ENCODE results near the gene TRPM5. TPM values are rescaled to one million over a fixed set of nuclear protein-coding genes. Genes with fewer than 3 reads are reported as not detected.

TRPM5 gene
- total RNA-seq, 2 experiments from 2014 or later: not detected

DNA sequence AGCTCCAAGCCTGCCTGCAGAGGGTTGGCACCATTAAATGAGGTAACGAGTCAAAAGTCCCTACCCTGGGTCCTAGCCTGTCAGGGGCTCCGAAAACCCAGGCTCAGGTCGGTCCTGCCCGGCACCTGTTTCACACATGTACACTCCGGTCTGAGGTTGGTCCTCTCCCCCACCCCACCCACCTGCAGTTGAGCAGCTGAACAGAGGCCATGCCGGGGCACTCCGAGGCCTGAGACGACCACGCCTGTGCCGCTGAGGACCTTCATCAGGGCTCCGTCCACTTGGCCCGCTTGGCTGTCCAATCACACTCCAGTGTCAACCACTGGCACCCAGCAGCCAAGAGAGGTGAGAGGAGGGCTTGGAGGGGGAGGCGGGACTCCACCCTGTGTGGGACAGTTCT, 42.2 kb downstream of the TRPM5 start:
- POLR2A ChIA-PET: interaction anchor here (0.9 to 3.0 kb wide), 2 partner anchors 14 to 100 kb away, joined by 5 to 9 read pairs; partner anchors contain the start of genes C11orf21 and TSPAN32

GRCh38 chr11:2401436-2401984, 42.8 kb downstream of the TRPM5 start:
- H3K9me3 Mint-ChIP-seq (ENCODE audit: insufficient read depth): no peaks in the 10 kb centered on the region
- H3K27ac Mint-ChIP-seq: peak overlapping the region; percentile 92
- H3K4me1 Mint-ChIP-seq (ENCODE audit: low read depth): peaks cover 18% of the 10 kb centered on the region
- peaks cover 9% of the 10 kb centered on the region for H3K36me3 Mint-ChIP-seq (ENCODE audit: low read depth)
- no peak for ATAC-seq
- H3K27me3 Mint-ChIP-seq (ENCODE audit: low read depth): no peaks in the 10 kb centered on the region
- DNase-seq: no peak
- ChIA-PET POLR2A (interaction anchor here (0.9 to 4.0 kb wide), 5 partner anchors 13 to 100 kb away, joined by 5 to 36 read pairs (median 9); partner anchors contain the start of genes C11orf21, CD81 and TSPAN32), CTCF (interaction anchor here (1.0 to 5.1 kb wide), 8 partner anchors 12 to 132 kb away, joined by 3 to 72 read pairs (median 6); partner anchors contain the start of genes C11orf21 and TSPAN32)
- peak overlapping the region; percentile 91 for H3K4me3 Mint-ChIP-seq

More for the DNA sequence above, 42.2 kb downstream of the TRPM5 start:
- ATAC-seq: no peak
- H3K36me3 Mint-ChIP-seq (ENCODE audit: low read depth): peaks cover 8% of the 10 kb centered on the region
- H3K27me3 Mint-ChIP-seq (ENCODE audit: low read depth): no peaks in the 10 kb centered on the region
- CTCF ChIA-PET: interaction anchor here (1.1 to 5.1 kb wide), 2 partner anchors 20 to 98 kb away, joined by 3 to 72 read pairs; partner anchors contain the start of genes C11orf21 and TSPAN32
- H3K27ac Mint-ChIP-seq: no peak overlapping the region
- peaks cover 18% of the 10 kb centered on the region for H3K4me1 Mint-ChIP-seq (ENCODE audit: low read depth)
- no peaks in the 10 kb centered on the region for H3K9me3 Mint-ChIP-seq (ENCODE audit: insufficient read depth)
- H3K4me3 Mint-ChIP-seq: peak overlapping the region; percentile 91
- DNase-seq: no peak

DNA sequence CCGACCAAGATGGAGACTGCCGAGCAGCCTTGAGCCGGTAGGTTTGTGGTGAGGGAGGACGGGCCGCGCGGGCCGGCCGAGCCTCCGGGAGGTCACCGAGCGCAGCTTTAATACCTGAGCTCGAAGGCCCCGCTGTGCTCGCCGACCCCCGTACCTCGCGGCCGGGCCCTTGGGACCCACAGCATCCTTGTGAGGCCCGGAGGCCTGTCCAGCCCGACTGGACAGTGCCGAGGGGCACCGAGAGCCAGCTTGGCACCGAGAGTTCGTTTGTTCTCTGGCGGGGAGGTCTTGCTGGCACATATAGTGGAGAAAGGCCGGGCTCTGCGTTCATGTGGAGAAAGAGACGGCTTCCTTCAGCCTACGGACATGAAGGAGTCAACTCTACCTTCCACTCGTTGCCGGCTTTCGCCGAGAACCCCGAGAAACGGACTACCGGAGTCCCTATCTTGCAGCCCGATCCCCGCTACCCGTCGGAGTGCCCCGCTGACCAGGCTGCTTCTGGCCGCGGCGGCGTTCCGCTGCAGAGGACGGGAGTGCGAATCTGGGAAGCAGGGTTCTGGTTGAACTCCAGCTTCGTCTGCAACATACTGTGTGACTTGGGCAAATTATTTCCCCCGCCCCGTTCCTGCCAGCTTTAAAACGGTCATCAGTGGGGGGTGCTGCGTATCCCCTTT, 43.4 kb downstream of the TRPM5 start:
- Mint-ChIP-seq H3K4me3 (peak overlapping the region; percentile 91), H3K27ac (peak overlapping the region; percentile 92), H3K36me3 (ENCODE audit: low read depth) (peaks cover 11% of the 10 kb centered on the region), H3K9me3 (ENCODE audit: insufficient read depth) (no peaks in the 10 kb centered on the region), H3K4me1 (ENCODE audit: low read depth) (peaks cover 18% of the 10 kb centered on the region), H3K27me3 (ENCODE audit: low read depth) (no peaks in the 10 kb centered on the region)
- POLR2A ChIA-PET: interaction anchor here (0.6 to 4.0 kb wide), 9 partner anchors 8 to 99 kb away, joined by 3 to 36 read pairs (median 6); partner anchors contain the start of genes C11orf21, CD81 and TSPAN32
- CTCF ChIA-PET: interaction anchor here (0.7 to 5.1 kb wide), 16 partner anchors 11 to 529 kb away, joined by 3 to 72 read pairs (median 4); partner anchors contain the start of genes C11orf21, CD81 and TSPAN32
- DNase-seq (no peak), ATAC-seq (no peak)

DNA sequence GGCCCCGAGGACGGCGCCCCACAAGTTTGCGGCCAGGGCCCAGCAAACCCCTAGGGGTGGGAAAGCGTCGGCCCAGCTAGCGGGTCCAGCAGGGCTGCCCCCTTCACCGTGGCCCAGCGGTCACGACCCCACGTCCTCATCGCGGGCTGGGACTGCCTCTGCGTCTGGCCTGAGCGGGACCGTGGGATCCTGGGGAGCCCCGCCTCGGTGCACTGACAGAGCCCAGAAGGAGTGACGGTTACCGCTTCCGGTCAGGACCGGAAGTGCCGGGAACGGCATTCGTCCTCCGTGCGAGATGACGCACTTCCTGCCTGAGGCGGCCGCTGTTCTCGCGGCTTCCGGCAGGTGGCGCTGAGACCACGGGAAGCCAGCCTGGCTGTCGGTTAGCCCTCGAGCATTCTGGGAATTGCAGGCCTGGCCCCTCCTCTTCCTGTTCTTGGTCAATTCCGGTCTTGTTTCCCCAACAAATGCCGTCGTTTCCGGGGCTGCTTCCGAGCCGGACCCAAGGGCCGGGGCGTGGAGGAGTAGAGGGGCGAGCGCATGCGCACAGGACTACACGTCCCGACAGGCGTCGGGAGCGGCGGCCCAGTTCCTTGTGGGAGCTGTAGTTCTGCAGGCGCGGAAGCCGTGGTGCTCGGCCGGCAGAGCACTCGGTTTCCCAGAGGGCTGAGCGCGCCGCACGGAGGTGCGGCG, 44.1 kb downstream of the TRPM5 start, which contains the start of gene TSSC4:
TSSC4 (plus strand) TSS at position 682 of the 693 bp plus-strand sequence. CDS start 1,884 bp downstream, outside the sequence.
- POLR2A ChIA-PET: interaction anchor here (0.6 to 4.0 kb wide), 9 partner anchors 9 to 99 kb away, joined by 3 to 36 read pairs (median 6); partner anchors contain the start of genes C11orf21, CD81 and TSPAN32
- no peaks in the 10 kb centered on the region for H3K9me3 Mint-ChIP-seq (ENCODE audit: insufficient read depth)
- peak within 1 kb of the TSS; percentile 91 for H3K4me3 Mint-ChIP-seq
- ATAC-seq (peak; percentile 90), DNase-seq (peak; percentile 100)
- H3K36me3 Mint-ChIP-seq (ENCODE audit: low read depth): peaks cover 11% of the 10 kb centered on the region
- CTCF ChIA-PET: interaction anchor here (0.7 to 5.1 kb wide), 15 partner anchors 10 to 530 kb away, joined by 3 to 72 read pairs (median 5); partner anchors contain the start of genes C11orf21, CD81 and TSPAN32
- peak within 1 kb of the TSS; percentile 92 for H3K27ac Mint-ChIP-seq
- no peaks in the 10 kb centered on the region for H3K27me3 Mint-ChIP-seq (ENCODE audit: low read depth)
- peaks cover 18% of the 10 kb centered on the region for H3K4me1 Mint-ChIP-seq (ENCODE audit: low read depth)

DNA sequence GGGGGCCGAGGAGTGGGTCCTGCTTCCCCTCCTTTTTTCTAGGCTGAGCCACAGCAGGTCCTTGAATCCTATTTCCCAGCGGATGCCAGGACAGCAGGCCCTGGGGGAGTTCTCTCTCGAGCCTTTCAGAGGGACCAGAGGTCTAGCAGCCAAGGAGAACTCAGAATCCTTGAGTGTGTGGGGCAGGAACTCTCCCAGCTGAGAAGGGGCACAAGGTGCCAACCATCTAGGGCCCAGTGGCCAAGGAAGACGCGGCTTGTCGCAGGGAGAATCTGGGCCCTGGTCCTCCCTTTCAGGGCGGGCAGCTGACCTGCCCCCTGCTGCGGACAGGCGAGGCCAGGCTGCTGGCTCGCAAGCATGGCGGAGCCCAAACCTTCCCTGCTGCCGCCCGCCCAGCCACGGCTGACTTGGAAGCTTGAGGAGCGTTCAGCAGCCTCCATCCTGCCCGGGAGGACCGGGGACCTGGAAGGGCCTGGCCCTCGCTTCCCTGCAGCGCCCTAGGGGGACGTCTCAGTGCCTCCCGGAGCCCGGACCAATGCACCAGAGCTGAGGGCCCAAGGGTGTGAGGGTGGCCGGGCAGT, 44.7 kb downstream of the TRPM5 start:
- POLR2A ChIA-PET: interaction anchor here (1.3 to 4.0 kb wide), 6 partner anchors 9 to 98 kb away, joined by 3 to 36 read pairs (median 8); partner anchors contain the start of genes C11orf21, CD81 and TSPAN32
- ATAC-seq: peak; percentile 12
- peak overlapping the region; percentile 92 for H3K27ac Mint-ChIP-seq
- H3K4me1 Mint-ChIP-seq (ENCODE audit: low read depth): peaks cover 23% of the 10 kb centered on the region
- peaks cover 11% of the 10 kb centered on the region for H3K36me3 Mint-ChIP-seq (ENCODE audit: low read depth)
- CTCF ChIA-PET: interaction anchor here (1.4 to 5.1 kb wide), 5 partner anchors 10 to 96 kb away, joined by 5 to 72 read pairs (median 19); partner anchors contain the start of genes C11orf21 and TSPAN32
- no peaks in the 10 kb centered on the region for H3K27me3 Mint-ChIP-seq (ENCODE audit: low read depth)
- peak; percentile 43 for DNase-seq
- H3K9me3 Mint-ChIP-seq (ENCODE audit: insufficient read depth): no peaks in the 10 kb centered on the region
- H3K4me3 Mint-ChIP-seq: peak overlapping the region; percentile 91

- ATAC-seq (no peak), DNase-seq (no peak)
- peaks cover 11% of the 10 kb centered on the region for H3K36me3 Mint-ChIP-seq (ENCODE audit: low read depth)
- ChIA-PET CTCF (interaction anchor here (2.4 to 5.1 kb wide), 2 partner anchors 12 to 95 kb away, joined by 19 to 72 read pairs; partner anchors contain the start of genes C11orf21 and TSPAN32), POLR2A (interaction anchor here (2.2 to 4.0 kb wide), 2 partner anchors 11 to 22 kb away, joined by 11 to 36 read pairs; partner anchors contain the start of gene CD81)
- H3K27me3 Mint-ChIP-seq (ENCODE audit: low read depth): no peaks in the 10 kb centered on the region
- no peaks in the 10 kb centered on the region for H3K9me3 Mint-ChIP-seq (ENCODE audit: insufficient read depth)
- peak overlapping the region; percentile 92 for H3K27ac Mint-ChIP-seq
- H3K4me1 Mint-ChIP-seq (ENCODE audit: low read depth): peaks cover 28% of the 10 kb centered on the region
- H3K4me3 Mint-ChIP-seq: peak overlapping the region; percentile 91
These were observed 45.5 kb downstream of the TRPM5 start for GRCh38 chr11:2398664-2399355.

DNA sequence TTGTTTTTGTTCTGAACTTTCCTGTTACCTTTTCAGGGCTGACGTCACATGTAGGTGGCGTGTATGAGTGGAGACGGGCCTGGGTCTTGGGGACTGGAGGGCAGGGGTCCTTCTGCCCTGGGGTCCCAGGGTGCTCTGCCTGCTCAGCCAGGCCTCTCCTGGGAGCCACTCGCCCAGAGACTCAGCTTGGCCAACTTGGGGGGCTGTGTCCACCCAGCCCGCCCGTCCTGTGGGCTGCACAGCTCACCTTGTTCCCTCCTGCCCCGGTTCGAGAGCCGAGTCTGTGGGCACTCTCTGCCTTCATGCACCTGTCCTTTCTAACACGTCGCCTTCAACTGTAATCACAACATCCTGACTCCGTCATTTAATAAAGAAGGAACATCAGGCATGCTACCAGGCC, 47.3 kb downstream of the TRPM5 start:
- ATAC-seq (no peak), DNase-seq (no peak)
- no peaks in the 10 kb centered on the region for H3K9me3 Mint-ChIP-seq (ENCODE audit: insufficient read depth)
- H3K27ac Mint-ChIP-seq: peak overlapping the region; percentile 45
- H3K4me3 Mint-ChIP-seq: no peak overlapping the region
- peaks cover 5% of the 10 kb centered on the region for H3K36me3 Mint-ChIP-seq (ENCODE audit: low read depth)
- H3K4me1 Mint-ChIP-seq (ENCODE audit: low read depth): peaks cover 22% of the 10 kb centered on the region
- no peaks in the 10 kb centered on the region for H3K27me3 Mint-ChIP-seq (ENCODE audit: low read depth)
- ChIA-PET CTCF (no interaction called here), POLR2A (no interaction called here)

DNA sequence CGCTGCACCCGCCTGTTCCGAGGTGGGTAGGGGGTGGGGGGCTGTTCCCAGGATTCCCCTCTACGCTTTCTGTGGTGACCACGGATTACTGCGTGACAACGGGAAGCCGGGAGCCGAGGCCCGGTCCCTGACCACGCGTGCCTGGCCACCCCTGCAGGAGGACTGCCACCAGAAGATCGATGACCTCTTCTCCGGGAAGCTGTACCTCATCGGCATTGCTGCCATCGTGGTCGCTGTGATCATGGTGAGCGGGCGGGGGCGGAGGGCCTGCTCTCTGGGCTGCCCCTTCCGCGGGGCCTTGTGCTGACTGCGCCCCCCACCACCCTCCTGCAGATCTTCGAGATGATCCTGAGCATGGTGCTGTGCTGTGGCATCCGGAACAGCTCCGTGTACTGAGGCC, 47.8 kb downstream of the TRPM5 start:
- Mint-ChIP-seq H3K27me3 (ENCODE audit: low read depth) (no peaks in the 10 kb centered on the region), H3K36me3 (ENCODE audit: low read depth) (peaks cover 5% of the 10 kb centered on the region), H3K27ac (no peak overlapping the region), H3K4me1 (ENCODE audit: low read depth) (peaks cover 16% of the 10 kb centered on the region), H3K4me3 (no peak overlapping the region), H3K9me3 (ENCODE audit: insufficient read depth) (no peaks in the 10 kb centered on the region)
- ATAC-seq (no peak), DNase-seq (no peak)
- ChIA-PET POLR2A (no interaction called here), CTCF (no interaction called here)

DNA sequence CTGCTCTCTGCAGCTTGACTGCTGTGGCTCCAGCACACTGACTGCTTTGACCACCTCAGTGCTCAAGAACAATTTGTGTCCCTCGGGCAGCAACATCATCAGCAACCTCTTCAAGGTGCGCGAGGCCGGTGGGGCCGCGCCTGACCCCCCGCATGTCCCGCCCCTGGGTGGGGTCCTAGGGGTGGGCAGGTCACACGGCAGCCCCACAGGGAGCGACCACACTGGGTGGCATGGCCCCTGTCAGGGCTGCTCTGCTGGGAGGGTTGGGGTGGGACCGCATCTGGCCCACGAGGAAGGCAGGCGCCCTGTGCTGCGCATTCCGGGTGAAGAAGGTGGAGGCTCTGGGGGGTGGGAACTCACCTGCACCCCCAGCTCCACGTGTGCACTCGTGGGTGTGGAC, 48.5 kb downstream of the TRPM5 start:
- POLR2A ChIA-PET: no interaction called here
- CTCF ChIA-PET: interaction anchor here (1.0 kb wide), 1 partner anchor 91 kb away, joined by 3 read pairs; no protein-coding TSS in a partner anchor
- no peak overlapping the region for H3K4me3 Mint-ChIP-seq
- DNase-seq: no peak
- peaks cover 3% of the 10 kb centered on the region for H3K36me3 Mint-ChIP-seq (ENCODE audit: low read depth)
- H3K27me3 Mint-ChIP-seq (ENCODE audit: low read depth): no peaks in the 10 kb centered on the region
- H3K9me3 Mint-ChIP-seq (ENCODE audit: insufficient read depth): no peaks in the 10 kb centered on the region
- peaks cover 14% of the 10 kb centered on the region for H3K4me1 Mint-ChIP-seq (ENCODE audit: low read depth)
- ATAC-seq: no peak
- no peak overlapping the region for H3K27ac Mint-ChIP-seq

DNA sequence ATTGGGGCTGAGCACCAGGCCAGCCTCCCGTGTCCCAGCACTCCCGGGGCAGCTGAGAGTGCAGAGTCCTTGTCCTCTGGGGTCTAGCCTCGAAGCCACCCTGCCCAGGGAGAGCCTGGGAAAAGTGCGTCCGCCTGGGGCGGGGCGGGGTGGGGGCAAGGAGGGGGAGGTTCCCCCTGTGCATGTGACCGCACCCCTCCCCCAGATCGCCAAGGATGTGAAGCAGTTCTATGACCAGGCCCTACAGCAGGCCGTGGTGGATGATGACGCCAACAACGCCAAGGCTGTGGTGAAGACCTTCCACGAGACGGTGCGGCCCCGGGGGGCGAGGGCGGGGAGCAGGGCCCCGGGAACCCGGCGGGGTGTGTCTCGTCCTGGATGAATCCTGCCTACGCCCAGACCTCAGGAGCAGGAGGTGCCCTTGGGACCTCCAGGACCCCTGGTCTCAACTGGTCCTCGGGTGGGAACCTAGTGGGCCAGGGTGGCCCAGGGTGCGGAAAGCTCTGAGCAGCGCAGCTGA, 49.0 kb downstream of the TRPM5 start:
- peak overlapping the region; percentile 43 for H3K27ac Mint-ChIP-seq
- POLR2A ChIA-PET: no interaction called here
- peaks cover 17% of the 10 kb centered on the region for H3K4me1 Mint-ChIP-seq (ENCODE audit: low read depth)
- H3K27me3 Mint-ChIP-seq (ENCODE audit: low read depth): no peaks in the 10 kb centered on the region
- H3K9me3 Mint-ChIP-seq (ENCODE audit: insufficient read depth): no peaks in the 10 kb centered on the region
- no peak overlapping the region for H3K4me3 Mint-ChIP-seq
- peaks cover 7% of the 10 kb centered on the region for H3K36me3 Mint-ChIP-seq (ENCODE audit: low read depth)
- DNase-seq: no peak
- CTCF ChIA-PET: interaction anchor here (1.0 kb wide), 1 partner anchor 90 kb away, joined by 3 read pairs; no protein-coding TSS in a partner anchor
- ATAC-seq: no peak

All from activated CD8-positive, alpha-beta T cell treated with anti-CD3 and anti-CD28 coated beads, Interleukin-2, amount 10 ng/mL, durations not matched to agents 7 days and 5 days (primary cell).